H9 (cell line): ENCODE results near the gene PDE3A. TPM values are rescaled to one million over a fixed set of nuclear protein-coding genes. Genes with fewer than 3 reads are reported as not detected.

ENCODE experiments used
- DNase-seq: peaks from one replicate; pipeline ENCODE4 v3.0.0-alpha.2; 2017
- H2AFZ ChIP-seq: one replicate; pipeline ENCODE4 v1.6.1; 2013; ENCODE audit warnings: mild to moderate bottlenecking, low read length, control low read depth, moderate library complexity
- H2AK5ac ChIP-seq: 2 replicates; pipeline ENCODE4 v1.6.1; 2013; ENCODE audit warnings: low read length, control low read depth, mixed read lengths; ENCODE audit not compliant: insufficient read length
- H2BK120ac ChIP-seq: one replicate; pipeline ENCODE4 v1.6.1; 2013; ENCODE audit warnings: low read depth, mild to moderate bottlenecking, low read length, control low read depth, inconsistent platforms; ENCODE audit not compliant: poor library complexity, severe bottlenecking
- H2BK12ac ChIP-seq: 2 replicates; pipeline ENCODE4 v1.6.1; 2013; ENCODE audit warnings: low read length, control low read depth, mixed read lengths, low read depth; ENCODE audit not compliant: insufficient read length
- H2BK15ac ChIP-seq: 2 replicates; pipeline ENCODE4 v1.6.1; 2013; ENCODE audit warnings: low read depth, low read length, control low read depth
- H2BK20ac ChIP-seq: one replicate; pipeline ENCODE4 v1.6.1; 2013; ENCODE audit warnings: low read depth, mild to moderate bottlenecking, low read length, control low read depth, inconsistent platforms; ENCODE audit not compliant: poor library complexity, severe bottlenecking
- H2BK5ac ChIP-seq: 2 replicates; pipeline ENCODE4 v1.6.1; 2013; ENCODE audit warnings: low read length, control low read depth, mixed read lengths; ENCODE audit not compliant: insufficient read length
- H3K14ac ChIP-seq: 2 replicates; pipeline ENCODE4 v1.6.1; 2013; ENCODE audit warnings: low read length, control low read depth; ENCODE audit not compliant: insufficient read depth
- H3K18ac ChIP-seq: 2 replicates; pipeline ENCODE4 v1.6.1; 2013; ENCODE audit warnings: low read depth, mild to moderate bottlenecking, mixed read lengths, low read length, control low read depth; ENCODE audit not compliant: insufficient read length
- H3K23ac ChIP-seq: 2 replicates; pipeline ENCODE4 v1.6.1; 2013; ENCODE audit warnings: low read length, control low read depth, mixed read lengths, low read depth; ENCODE audit not compliant: insufficient read length
- H3K23me2 ChIP-seq: 2 replicates; pipeline ENCODE4 v1.6.1; 2013; ENCODE audit warnings: low read depth, mild to moderate bottlenecking, mixed read lengths, low read length, control low read depth; ENCODE audit not compliant: insufficient read length, poor library complexity, severe bottlenecking
- H3K27ac ChIP-seq: 2 replicates; pipeline ENCODE4 v1.5.1; 2013; ENCODE audit warnings: low read length, control low read depth, mixed read lengths, low read depth; ENCODE audit not compliant: insufficient read length
- H3K27me3 ChIP-seq: 2 replicates; pipeline ENCODE4 v1.6.1; 2013; ENCODE audit warnings: low read length, control low read depth, inconsistent platforms; ENCODE audit not compliant: insufficient read depth
- H3K4ac ChIP-seq: 2 replicates; pipeline ENCODE4 v1.6.1; 2013; ENCODE audit warnings: low read depth, mild to moderate bottlenecking, control low read depth, inconsistent platforms, low read length, moderate library complexity
- H3K4me1 ChIP-seq: 2 replicates; pipeline ENCODE4 v1.6.1; 2013; ENCODE audit warnings: low read length, control low read depth, inconsistent platforms; ENCODE audit not compliant: insufficient read depth
- H3K4me2 ChIP-seq: 2 replicates; pipeline ENCODE4 v1.6.1; 2013; ENCODE audit warnings: low read length, control low read depth, mixed read lengths; ENCODE audit not compliant: insufficient read length, insufficient read depth
- H3K56ac ChIP-seq: 2 replicates; pipeline ENCODE4 v1.6.1; 2013; ENCODE audit warnings: low read depth, mild to moderate bottlenecking, mixed read lengths, low read length, control low read depth; ENCODE audit not compliant: insufficient read length
- H3K79me1 ChIP-seq: 2 replicates; pipeline ENCODE4 v1.6.1; 2013; ENCODE audit warnings: low read depth, mild to moderate bottlenecking, moderate library complexity, low read length, control low read depth, inconsistent platforms; ENCODE audit not compliant: insufficient read depth, poor library complexity, severe bottlenecking
- H3K79me2 ChIP-seq: 2 replicates; pipeline ENCODE4 v1.6.1; 2013; ENCODE audit warnings: low read length, control low read depth, inconsistent platforms; ENCODE audit not compliant: insufficient read depth
- H3K9ac ChIP-seq: 2 replicates; pipeline ENCODE4 v1.6.1; 2013; ENCODE audit warnings: low read length, control low read depth, mixed read lengths; ENCODE audit not compliant: insufficient read length; ENCODE audit errors: extremely low read depth
- H3K9me3 ChIP-seq: one replicate; pipeline ENCODE4 v1.6.1; 2013; ENCODE audit warnings: low read depth, low read length, inconsistent platforms; ENCODE audit not compliant: control insufficient read depth
- H3T11ph ChIP-seq: one replicate; pipeline ENCODE4 v1.6.1; 2013; ENCODE audit warnings: mild to moderate bottlenecking, low read length, control low read depth, inconsistent platforms
- H4K20me1 ChIP-seq: one replicate; pipeline ENCODE4 v1.6.1; 2013; ENCODE audit not compliant: control insufficient read depth, insufficient read length, insufficient read depth
- H4K5ac ChIP-seq: 2 replicates; pipeline ENCODE4 v1.6.1; 2013; ENCODE audit warnings: low read depth, mild to moderate bottlenecking, mixed read lengths, low read length, control low read depth; ENCODE audit not compliant: insufficient read length
- H4K8ac ChIP-seq: replicated peaks from 2 replicates; pipeline ENCODE4 v1.6.1; 2013; ENCODE audit warnings: low read length, control low read depth, mixed read lengths, low read depth; ENCODE audit not compliant: insufficient read length
- H4K91ac ChIP-seq: 2 replicates; pipeline ENCODE4 v1.6.1; 2013; ENCODE audit warnings: low read depth, mild to moderate bottlenecking, moderate library complexity, mixed read lengths, low read length, control low read depth; ENCODE audit not compliant: insufficient read length
- H3K27ac Mint-ChIP-seq, 3 experiments: 2 replicates in 2 of 3; 3 replicates in 1 of 3; pipeline ENCODE4 v1.8.0; 2020 to 2021; ENCODE audit warnings: mixed read lengths in 3 of 3, mild to moderate bottlenecking in 1 of 3, moderate library complexity in 1 of 3
- H3K27me3 Mint-ChIP-seq: 2 replicates; pipeline ENCODE4 v1.8.0; 2021; ENCODE audit warnings: low read depth, mild to moderate bottlenecking, moderate library complexity, mixed read lengths
- H3K36me3 Mint-ChIP-seq, 3 experiments: 2 replicates in 2 of 3; 3 replicates in 1 of 3; pipeline ENCODE4 v1.8.0; 2020 to 2021; ENCODE audit warnings: low read depth in 3 of 3, mixed read lengths in 3 of 3; ENCODE audit not compliant: insufficient read depth in 1 of 3
- H3K4me1 Mint-ChIP-seq, 2 experiments: 2 replicates each; pipeline ENCODE4 v1.8.0; 2020; ENCODE audit warnings: mixed read lengths in 2 of 2
- H3K4me3 Mint-ChIP-seq, 2 experiments: 2 replicates in 1 of 2; 3 replicates in 1 of 2; pipeline ENCODE4 v1.8.0; 2020 to 2021; ENCODE audit warnings: mild to moderate bottlenecking in 2 of 2, mixed read lengths in 2 of 2, moderate library complexity in 1 of 2
- H3K9me3 Mint-ChIP-seq, 2 experiments: 2 replicates in 1 of 2; 3 replicates in 1 of 2; pipeline ENCODE4 v1.8.0; 2020; ENCODE audit warnings: mild to moderate bottlenecking in 2 of 2, mixed read lengths in 2 of 2, moderate library complexity in 1 of 2
- CTCF ChIP-seq: fragments of 200-600 bp; sonication (generic); conservative IDR thresholded peaks from 3 replicates; pipeline ENCODE4 v1.8.0; 2021; ENCODE audit warnings: antibody characterized with exemption, mild to moderate bottlenecking
- WGBS: extraction: QIAGEN DNeasy Blood & Tissue Kit; methylation state at CpG from one replicate; pipeline ENCODE4 v1.1.7; 2013; ENCODE audit warnings: missing lambda C conversion rate, low lambda C conversion rate, mixed read lengths; ENCODE audit not compliant: insufficient read length; ENCODE audit errors: extremely low coverage; 5-methylcytosine and 5-hydroxymethylcytosine counted together
- total RNA-seq: library from RNA; stranded (reverse); gene quantifications from 2 replicates; pipeline ENCODE4 v1.2.1, GENCODE V29; 2021

PDE3A gene
- total RNA-seq, 1 experiment from 2014 or later, result 3.0 TPM

- H3K27ac Mint-ChIP-seq, result no peak overlapping the region
- no peaks in the 10 kb centered on the region for H3K79me1 ChIP-seq
- H3K27me3 ChIP-seq, result no peaks in the 10 kb centered on the region
- H3T11ph ChIP-seq, result no peak overlapping the region
- H3K27ac ChIP-seq, result no peak overlapping the region
- no CpG with 5 or more reads among the region's 5 CpGs for WGBS
- no peak overlapping the region for H3K56ac ChIP-seq
- H3K27me3 Mint-ChIP-seq, result no peaks in the 10 kb centered on the region
- no peak overlapping the region for H4K5ac ChIP-seq
- H3K9ac ChIP-seq, result no peak overlapping the region
- no peak overlapping the region for H2BK15ac ChIP-seq
- peaks cover 2 to 4% (median 2%) of the 10 kb centered on the region in 3 experiments; a peak in 4 of 7 replicates for H3K36me3 Mint-ChIP-seq
- no peaks in the 10 kb centered on the region for H4K20me1 ChIP-seq
- no peak overlapping the region for H2BK12ac ChIP-seq
- H2AK5ac ChIP-seq, result no peak overlapping the region
- no peak overlapping the region for H2BK20ac ChIP-seq
- no peak overlapping the region for H4K8ac ChIP-seq
- no peak overlapping the region for H2BK5ac ChIP-seq
- no peak overlapping the region for H3K14ac ChIP-seq
- H3K4ac ChIP-seq, result no peak overlapping the region
- H3K23ac ChIP-seq, result no peak overlapping the region
- DNase-seq, result no peak
- no peaks in the 10 kb centered on the region for H3K9me3 ChIP-seq
- H3K18ac ChIP-seq, result no peak overlapping the region
- peaks cover 14 to 16% of the 10 kb centered on the region in 2 experiments for H3K4me1 Mint-ChIP-seq
- no peak for TF ChIP-seq CTCF
- H2AFZ ChIP-seq, result no peak overlapping the region
- H3K4me2 ChIP-seq, result no peak overlapping the region
- no peak overlapping the region for H2BK120ac ChIP-seq
- peaks cover 5% of the 10 kb centered on the region; the same call in 1 of the 2 replicates for H3K4me1 ChIP-seq
- H4K91ac ChIP-seq, result no peak overlapping the region
- H3K23me2 ChIP-seq, result no peaks in the 10 kb centered on the region
- peaks cover 4% of the 10 kb centered on the region in 2 experiments; a peak in 3 of 5 replicates for H3K9me3 Mint-ChIP-seq
- H3K4me3 Mint-ChIP-seq, result no peak overlapping the region
- H3K79me2 ChIP-seq, result no peaks in the 10 kb centered on the region
Measured at GRCh38 chr12:20350495-20350894, 17.8 kb upstream of the PDE3A start.
